CD4-positive, alpha-beta T cell treated with Interleukin-2 at 100 ng/mL for 4 hours (primary cell): ENCODE data around the gene TRPM2.
A peak's percentile ranks its signal among the peaks of the same experiment; 100 is the strongest.

Experiments
- DNase-seq: peaks from one replicate; pipeline ENCODE4 v3.0.0-alpha.2; 2020; ENCODE audit warnings: low spot score

TRPM2 gene

DNA sequence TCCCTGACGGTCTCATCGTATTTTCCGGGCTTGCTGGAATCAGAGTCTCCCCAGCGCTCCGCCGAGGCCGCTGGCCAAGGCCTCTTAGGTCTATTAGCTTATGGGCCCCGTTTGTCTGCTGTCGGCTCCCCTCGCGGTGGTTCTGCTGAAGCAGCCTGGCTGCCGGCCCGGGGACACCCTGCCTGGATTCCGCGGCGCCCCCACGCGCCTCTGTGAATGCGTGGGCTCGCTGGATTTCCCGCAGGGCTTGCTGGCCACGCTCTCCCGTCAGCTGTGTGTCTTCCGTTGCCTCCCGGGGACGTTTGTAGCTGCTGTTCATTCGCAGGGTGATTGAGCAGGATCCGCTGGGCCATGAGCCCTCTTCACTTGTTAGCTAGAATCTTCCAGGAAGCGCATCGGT lies 110.3 kb downstream of the TRPM2 start:
- no peak for DNase-seq

DNA sequence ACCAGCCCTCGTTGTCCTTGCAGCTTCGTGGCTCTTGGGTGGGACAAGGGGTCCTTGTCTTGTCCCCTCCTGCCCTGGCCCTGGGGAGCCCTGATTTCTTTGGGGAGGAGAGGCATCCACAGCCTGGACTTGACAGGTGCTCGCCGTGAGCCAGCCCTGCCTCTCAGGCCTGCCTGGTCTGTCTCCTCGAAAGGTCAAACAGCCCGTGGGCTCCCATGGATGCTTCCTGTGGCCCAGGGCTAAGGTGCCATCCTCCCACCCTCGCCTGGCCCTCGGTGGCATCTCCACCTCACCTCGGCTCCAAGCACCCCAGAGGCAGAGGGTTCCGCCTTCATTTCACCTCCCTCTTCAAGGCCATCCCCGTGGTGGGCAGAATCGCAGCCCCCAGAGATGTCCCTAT lies 110.9 kb downstream of the TRPM2 start:
- DNase-seq: no peak

DNA sequence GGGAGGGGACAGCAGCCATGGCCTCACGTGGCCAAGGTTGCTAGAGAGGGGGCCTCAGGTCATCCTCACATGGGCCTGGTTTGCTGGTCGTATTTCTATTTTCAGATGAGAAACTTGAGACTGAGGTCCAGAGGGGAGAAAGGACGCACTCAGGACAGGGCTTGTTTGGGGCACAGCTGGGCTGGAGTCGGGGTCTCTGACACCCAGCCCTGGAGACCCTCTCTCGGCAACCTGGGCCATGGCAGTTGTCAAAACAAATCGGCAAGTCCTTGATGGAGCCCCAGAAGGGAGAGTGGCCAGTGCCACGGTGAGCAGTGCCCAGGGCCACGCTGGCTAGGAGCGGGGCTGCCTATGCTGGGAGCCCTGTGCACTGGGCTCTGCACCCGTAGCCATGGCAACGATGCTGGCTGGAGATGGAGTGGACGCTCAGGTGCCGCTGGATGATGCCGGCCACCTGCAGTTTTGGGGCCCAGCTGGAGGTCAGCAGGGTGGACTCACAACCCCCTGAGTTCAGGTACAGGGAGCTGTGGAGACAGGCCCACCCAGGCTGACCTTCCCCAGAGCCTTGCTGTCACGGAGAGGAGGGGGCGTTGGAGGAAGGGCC lies 113.0 kb downstream of the TRPM2 start:
- DNase-seq: no peak

- DNase-seq: no peak
Measured at GRCh38 chr21:44466996-44467858, 113.8 kb downstream of the TRPM2 start.

GRCh38 chr21:44467859-44468195 lies 114.4 kb downstream of the TRPM2 start:
- no peak for DNase-seq

DNA sequence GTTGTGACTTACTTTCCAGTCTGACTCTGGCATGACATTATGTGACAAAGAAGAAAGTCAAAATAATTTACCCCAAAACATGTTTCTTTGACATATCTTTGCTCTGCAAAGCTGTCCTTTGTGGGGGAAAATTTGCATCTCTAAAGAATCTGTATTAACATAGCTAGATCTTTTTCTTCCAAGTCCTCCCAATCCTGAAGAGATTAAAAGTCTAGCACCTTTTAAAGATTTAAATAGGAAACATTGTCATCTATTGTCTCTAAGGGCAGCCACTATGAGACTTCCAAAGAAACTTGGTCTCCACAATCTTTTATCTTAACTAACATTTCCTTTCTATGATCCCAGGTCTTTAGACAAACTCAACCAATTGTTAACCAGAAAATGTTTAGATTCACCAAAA lies 117.9 kb downstream of the TRPM2 start:
- no peak for DNase-seq

DNA sequence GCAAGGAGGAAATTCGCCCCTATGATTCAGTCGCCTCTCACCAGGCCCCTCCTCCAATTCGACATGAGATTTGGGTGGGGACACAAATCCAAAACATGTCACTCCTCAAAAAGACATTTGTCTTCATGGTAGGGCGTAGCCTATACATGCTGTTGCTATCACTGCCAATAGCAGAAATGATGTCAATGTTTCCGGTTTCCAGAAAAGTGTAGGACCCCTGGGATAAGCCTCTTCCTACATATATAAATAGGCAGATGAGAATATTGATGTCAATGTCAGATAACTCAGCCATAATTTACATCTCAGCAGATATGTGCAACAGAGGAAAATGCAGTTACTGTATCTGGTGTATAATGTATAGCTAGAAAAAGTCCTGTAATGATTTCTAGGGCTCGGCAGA lies 118.6 kb downstream of the TRPM2 start:
- DNase-seq: no peak

DNA sequence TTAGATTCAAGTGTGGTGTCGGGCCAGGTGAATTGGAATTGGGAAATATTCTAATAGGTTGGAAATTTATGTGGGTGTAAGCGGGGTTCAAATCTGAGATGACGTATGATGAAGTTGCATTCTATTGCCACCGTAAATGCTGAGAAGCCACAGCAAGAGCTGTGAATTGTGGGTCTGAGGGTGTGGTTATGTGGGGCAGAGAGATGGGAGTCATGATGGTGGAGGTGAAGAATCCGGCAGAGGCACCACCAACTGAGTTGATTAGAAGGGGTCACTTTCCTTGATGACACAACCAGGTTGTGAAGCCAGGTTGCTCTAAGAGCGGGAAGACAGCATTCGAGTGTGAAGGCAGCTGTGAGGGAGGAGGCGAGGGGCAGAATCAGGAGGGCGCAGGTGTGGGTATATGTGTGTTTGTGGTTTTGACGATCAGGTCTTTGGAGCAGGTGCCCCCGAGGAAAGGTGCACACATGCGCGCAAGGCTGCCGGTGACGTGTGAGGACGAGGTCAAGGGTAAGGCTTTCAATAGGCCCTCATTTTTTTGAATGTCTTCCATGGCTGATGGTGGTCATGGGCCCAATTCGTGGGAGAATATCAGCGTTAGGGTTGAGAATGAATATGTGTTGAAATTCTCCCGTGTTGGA lies 120.6 kb downstream of the TRPM2 start:
- DNase-seq: no peak

GRCh38 chr21:44475266-44475845 lies 121.9 kb downstream of the TRPM2 start:
- DNase-seq: no peak

DNA sequence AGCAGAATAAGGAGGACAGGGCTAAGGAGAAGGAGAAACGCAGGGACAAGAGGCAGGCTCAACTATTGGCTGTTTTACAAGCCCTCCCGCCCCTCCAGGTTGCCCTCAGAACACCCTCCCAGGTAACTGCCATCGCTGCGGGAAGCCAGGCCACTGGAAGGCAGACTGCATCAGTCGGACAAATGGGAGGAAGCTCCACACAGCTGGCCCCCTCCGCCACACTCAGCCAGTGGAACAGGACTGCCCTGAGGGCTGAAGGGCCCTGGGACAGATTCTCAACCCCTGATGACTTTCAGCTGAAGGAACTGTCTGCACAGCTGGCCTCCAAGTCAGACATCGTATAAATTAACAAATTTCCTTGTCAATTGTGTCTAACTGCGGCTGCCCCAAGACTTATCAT lies 123.7 kb downstream of the TRPM2 start:
- no peak for DNase-seq

GRCh38 chr21:44477712-44478111 lies 124.3 kb downstream of the TRPM2 start:
- no peak for DNase-seq

- DNase-seq: no peak
Measured at GRCh38 chr21:44478124-44478800, 124.8 kb downstream of the TRPM2 start.

DNA sequence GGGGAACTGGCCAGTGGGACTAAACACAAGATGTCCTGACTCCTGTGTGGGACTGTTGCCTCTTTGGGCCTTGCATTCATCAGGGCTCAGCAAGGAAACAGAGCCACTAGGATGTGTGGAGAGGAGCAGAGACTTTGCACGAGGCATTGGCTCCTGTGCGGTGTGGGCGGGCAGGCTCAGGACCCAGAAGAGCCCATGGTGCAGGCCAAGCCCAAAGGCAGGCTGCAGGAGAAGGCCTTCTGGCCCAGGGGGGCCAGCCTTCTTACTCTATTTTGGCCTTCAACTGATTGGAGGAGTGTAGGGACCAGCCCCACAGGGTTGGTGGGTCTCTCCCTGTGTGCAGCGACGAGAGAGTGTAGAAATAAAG lies 125.4 kb downstream of the TRPM2 start:
- no peak for DNase-seq

DNA sequence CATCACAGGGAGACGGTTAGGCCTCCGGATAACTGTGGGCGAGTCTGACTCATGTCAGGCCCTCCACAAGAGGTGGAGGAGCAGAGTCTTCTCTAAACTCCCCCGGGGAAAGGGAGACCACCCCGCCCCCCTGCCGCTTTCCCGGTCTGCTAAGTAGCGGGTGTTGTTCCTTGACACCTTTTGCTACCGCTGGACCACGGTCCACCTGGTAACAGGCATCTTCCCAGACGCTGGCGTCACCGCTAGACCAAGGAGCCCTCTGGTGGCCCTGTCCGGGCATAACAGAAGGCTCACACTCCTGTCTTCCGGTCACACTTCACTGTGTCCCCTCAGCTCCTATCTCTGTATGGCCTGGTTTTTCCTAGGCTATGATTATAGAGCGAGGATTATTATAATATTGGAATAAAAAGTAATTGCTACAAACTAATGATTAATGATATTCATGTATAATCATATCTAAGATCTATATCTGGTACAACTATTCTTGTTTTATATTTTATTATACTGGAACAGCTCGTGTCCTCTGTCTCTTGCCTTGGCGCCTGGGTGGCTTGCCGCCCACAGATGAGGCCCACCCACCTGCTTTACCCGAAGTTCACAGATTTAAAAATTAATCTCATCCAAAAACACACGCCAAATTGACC lies 126.3 kb downstream of the TRPM2 start:
- peak; percentile 47 for DNase-seq

DNA sequence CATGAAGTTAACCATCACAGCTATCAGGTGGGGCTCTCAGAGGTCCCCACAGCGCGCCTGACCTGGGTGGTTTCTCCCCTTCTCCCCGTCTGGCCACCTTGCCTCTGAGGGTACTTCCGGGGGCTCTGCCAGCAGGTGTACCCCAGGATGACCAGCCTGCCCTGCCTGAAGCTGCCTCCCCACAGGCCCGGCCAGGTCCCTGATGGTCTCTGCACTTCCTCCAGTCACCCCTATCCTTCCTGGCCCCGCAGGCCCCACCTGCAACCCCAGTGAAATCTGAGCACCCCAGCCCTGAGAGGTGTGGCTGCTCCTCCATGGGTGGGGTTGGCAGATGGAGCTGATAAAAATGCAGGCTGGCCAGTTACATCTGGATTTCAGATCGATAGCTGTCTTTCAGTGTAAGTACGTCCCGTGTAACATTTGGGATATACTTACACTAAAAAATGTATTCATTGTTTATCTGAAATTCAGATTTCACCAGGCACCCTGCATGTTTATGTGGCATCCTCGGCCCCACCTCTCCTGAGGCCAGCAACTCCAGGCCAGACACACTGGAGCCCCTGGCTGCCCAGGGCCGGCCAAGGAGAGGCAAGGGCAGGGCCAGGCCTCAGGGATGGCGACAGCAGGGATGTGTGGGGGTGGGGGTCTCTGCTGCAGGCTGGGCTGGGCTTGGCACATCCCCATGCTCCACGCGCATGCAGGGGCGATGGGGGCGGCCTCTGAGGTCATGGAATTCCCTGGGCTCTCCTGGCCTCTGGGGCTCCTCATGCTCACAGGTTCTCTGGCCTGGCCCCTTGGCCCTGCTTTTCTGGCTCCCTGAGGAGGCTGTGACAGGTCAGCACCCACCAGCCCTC lies 127.0 kb downstream of the TRPM2 start:
- no peak for DNase-seq

DNA sequence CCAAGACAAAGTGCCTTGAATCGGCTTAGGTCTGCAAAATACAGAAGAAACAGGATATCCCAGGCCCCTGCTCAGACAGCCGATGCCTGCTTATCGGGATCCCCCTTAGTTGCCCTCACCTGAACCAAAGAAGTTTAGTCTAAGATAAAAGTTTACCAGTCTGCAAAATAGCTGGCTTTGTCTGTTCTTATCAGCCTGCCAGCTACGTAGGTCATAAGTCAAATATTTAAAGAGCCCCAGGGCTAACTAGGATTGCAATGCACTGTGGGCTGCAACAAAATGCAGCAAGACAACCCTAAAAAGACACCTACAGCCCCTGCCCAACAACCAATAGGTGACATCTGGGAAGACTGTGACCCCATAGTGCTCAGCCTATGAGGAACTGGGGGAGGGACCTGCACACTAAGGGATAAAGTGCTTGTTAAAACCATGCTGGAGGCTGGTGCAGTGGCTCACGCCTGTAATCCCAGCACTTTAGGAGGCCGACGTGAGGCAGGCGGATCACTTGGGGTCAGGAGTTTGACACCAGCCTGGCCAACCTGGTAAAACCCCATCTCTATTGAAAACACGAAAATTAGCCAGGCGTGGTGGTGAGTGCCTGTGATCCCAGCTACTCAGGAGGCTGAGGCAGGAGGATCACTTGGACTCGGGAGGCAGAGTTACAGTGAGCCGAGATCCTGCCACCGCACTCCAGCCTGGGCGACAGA lies 129.3 kb downstream of the TRPM2 start:
- DNase-seq: no peak

DNA sequence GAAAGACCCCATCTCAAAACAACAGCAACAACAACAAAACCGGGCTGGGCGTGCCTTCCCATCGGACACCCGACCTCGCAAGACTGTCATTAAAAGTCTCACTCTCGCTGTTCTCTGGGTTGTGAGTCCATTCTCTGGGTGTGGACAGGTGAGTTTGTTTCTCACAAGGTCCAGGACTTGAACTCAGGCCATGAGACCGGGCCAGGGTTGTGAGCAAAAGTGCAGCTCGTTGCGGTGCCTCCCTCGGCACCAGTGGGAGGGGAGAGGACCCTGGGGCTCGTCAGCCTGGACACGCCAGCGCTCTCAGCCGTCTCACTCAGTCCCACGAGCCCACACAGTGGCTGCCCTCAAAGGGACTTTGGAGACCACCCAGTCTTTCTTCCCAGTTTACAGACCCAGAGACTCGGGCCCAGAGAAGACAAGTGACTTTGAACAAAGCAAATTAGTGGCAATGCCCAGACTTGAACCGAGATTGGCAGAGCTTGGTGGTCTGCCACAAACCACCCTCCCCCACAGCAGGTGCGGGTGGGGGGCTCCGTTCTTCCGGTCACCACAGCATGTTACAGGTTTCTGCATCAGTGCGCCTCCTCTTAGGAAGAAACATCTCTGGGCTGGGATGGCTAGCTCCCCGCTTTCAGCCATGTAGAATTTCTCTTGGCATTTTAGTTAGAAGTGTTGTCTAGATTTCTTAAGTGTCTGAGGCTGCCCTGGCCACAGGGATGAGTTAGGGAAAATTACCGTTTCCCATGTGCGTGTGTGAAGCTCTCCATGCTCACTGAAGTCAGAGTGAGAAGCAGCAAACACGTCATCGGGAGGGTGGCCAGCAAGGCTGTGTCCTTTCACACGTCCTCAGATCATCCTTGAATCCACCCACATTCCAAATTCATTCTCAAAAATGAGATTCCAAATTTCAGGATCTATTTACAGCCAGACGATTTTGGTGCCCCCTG lies 130.1 kb downstream of the TRPM2 start:
- no peak for DNase-seq

- no peak for DNase-seq
Measured at GRCh38 chr21:44484498-44485253, 131.3 kb downstream of the TRPM2 start.
